ENCODE results near the gene CNTNAP5. TPM values are rescaled to one million over a fixed set of nuclear protein-coding genes. Genes with fewer than 3 reads are reported as not detected.

The CNTNAP5 gene
- total and polyA plus RNA-seq, 5 donors, result not detected

DNA sequence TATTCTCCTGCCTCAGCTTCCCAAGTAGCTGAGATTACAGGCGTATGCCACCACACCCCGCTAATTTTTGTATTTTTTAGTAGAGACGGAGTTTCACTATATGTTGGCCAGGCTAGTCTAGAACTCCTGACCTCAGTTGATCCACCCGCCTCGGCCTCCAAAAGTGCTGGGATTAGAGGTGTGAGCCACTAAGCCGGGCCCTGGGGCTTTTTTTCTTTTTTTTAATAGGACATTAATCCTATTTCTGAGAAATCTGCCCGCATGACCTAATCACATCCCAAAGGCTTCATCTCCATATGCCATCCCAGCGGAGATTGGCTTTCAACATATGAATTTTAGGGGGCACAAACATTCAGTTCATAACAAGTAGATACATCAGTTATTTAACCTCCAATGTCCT lies 128.6 kb downstream of the CNTNAP5 start:
- Histone ChIP-seq H3K4me1 (ENCODE audit: control insufficient read depth, insufficient read depth, low read length) (no peaks in the 10 kb centered on the region), H3K9me3 (ENCODE audit: control insufficient read depth, low read length) (no peaks in the 10 kb centered on the region), H3K27me3 (ENCODE audit: control insufficient read depth, insufficient read depth) (no peaks in the 10 kb centered on the region), H3K27ac (ENCODE audit: low read length) (no peak overlapping the region), H3K4me3 (ENCODE audit: low read length) (no peak overlapping the region)
- intact Hi-C loops (cut with DNase I), result no loop called here
- ATAC-seq (no peak), DNase-seq (no peak)
- 96% methylated on average over 8 of the region's 8 CpGs for WGBS

GRCh38 chr2:124159166-124159565 lies 134.1 kb downstream of the CNTNAP5 start:
- Histone ChIP-seq H3K27ac (ENCODE audit: low read length) (no peak overlapping the region), H3K4me3 (ENCODE audit: low read length) (no peak overlapping the region), H3K4me1 (ENCODE audit: control insufficient read depth, insufficient read depth, low read length) (no peaks in the 10 kb centered on the region), H3K9me3 (ENCODE audit: control insufficient read depth, low read length) (no peaks in the 10 kb centered on the region), H3K27me3 (ENCODE audit: control insufficient read depth, insufficient read depth) (no peaks in the 10 kb centered on the region)
- WGBS, result 71% methylated on average over 1 of the region's 1 CpG
- DNase-seq (no peak), ATAC-seq (no peak)
- intact Hi-C loops (cut with DNase I), result no loop called here

DNA sequence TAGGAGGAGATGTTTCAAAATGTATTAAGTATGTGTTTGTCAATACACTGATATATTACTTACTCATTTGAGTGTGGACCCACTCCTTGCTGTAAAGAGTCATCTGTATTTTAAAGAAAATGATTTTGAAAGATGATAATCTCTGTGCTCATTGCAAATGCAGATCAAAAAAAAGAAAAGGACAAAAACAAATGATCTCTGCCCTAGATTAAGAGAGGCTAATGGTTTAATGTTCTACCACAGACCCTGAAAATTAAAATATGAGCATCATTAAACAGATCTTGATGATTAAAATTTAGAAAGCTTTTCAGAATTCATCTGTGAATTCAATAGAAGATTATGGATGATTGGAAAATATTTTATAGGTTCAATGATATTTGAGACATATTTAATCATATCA lies 136.5 kb downstream of the CNTNAP5 start:
- Histone ChIP-seq H3K4me3 (ENCODE audit: low read length) (no peak overlapping the region), H3K27me3 (ENCODE audit: control insufficient read depth, insufficient read depth) (no peaks in the 10 kb centered on the region), H3K9me3 (ENCODE audit: control insufficient read depth, low read length) (no peaks in the 10 kb centered on the region), H3K27ac (ENCODE audit: low read length) (no peak overlapping the region), H3K4me1 (ENCODE audit: control insufficient read depth, insufficient read depth, low read length) (no peaks in the 10 kb centered on the region)
- DNase-seq (no peak), ATAC-seq (no peak)
- intact Hi-C loops (cut with DNase I), result no loop called here

GRCh38 chr2:124162256-124162655 lies 137.2 kb downstream of the CNTNAP5 start:
- no peak for ATAC-seq
- H3K4me3 ChIP-seq (ENCODE audit: low read length), result no peak overlapping the region
- intact Hi-C loops (cut with DNase I), result no loop called here
- no peak for DNase-seq
- H3K27ac ChIP-seq (ENCODE audit: low read length), result no peak overlapping the region
- H3K4me1 ChIP-seq (ENCODE audit: control insufficient read depth, insufficient read depth, low read length), result no peaks in the 10 kb centered on the region
- H3K27me3 ChIP-seq (ENCODE audit: control insufficient read depth, insufficient read depth), result no peaks in the 10 kb centered on the region
- no peaks in the 10 kb centered on the region for H3K9me3 ChIP-seq (ENCODE audit: control insufficient read depth, low read length)

DNA sequence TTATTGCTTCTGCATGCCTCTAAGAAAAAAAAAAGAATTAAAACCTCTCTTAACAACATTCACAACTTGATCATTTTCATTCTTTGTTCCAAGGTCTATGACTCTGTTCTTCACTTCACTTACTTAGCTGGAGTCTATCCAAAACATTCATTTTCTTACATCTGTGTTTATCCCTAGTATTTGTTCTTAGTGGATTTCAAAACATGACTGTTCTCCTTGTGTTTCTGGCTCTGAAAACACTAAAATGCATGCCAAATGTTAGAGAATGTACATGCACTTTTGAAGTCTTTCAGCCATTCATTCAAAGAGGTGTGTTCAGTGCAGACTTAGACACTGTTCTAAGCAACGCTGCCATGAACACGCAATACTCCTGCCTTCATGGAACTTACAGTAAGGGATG lies 138.8 kb downstream of the CNTNAP5 start:
- intact Hi-C loops (cut with DNase I), result no loop called here

GRCh38 chr2:124165698-124166097 lies 140.6 kb downstream of the CNTNAP5 start:
- no peaks in the 10 kb centered on the region for H3K9me3 ChIP-seq (ENCODE audit: control insufficient read depth, low read length)
- 91% methylated on average over 6 of the region's 6 CpGs for WGBS

More for the DNA sequence above, 138.8 kb downstream of the CNTNAP5 start:
- ATAC-seq, result no peak
- no peaks in the 10 kb centered on the region for H3K4me1 ChIP-seq (ENCODE audit: control insufficient read depth, insufficient read depth, low read length)
- H3K27ac ChIP-seq (ENCODE audit: low read length), result no peak overlapping the region
- WGBS, result 87% methylated on average over 2 of the region's 2 CpGs
- DNase-seq, result no peak
- H3K4me3 ChIP-seq (ENCODE audit: low read length), result no peak overlapping the region
- no peaks in the 10 kb centered on the region for H3K27me3 ChIP-seq (ENCODE audit: control insufficient read depth, insufficient read depth)
- H3K9me3 ChIP-seq (ENCODE audit: control insufficient read depth, low read length), result no peaks in the 10 kb centered on the region

GRCh38 chr2:124171472-124172063 lies 146.5 kb downstream of the CNTNAP5 start:
- no peak for DNase-seq
- H3K4me3 ChIP-seq (ENCODE audit: low read length), result no peak overlapping the region
- no peaks in the 10 kb centered on the region for H3K4me1 ChIP-seq (ENCODE audit: control insufficient read depth, insufficient read depth, low read length)
- no peaks in the 10 kb centered on the region for H3K27me3 ChIP-seq (ENCODE audit: control insufficient read depth, insufficient read depth)
- intact Hi-C loops (cut with DNase I), result no loop called here
- H3K9me3 ChIP-seq (ENCODE audit: control insufficient read depth, low read length), result no peaks in the 10 kb centered on the region
- no peak overlapping the region for H3K27ac ChIP-seq (ENCODE audit: low read length)
- 62% methylated on average over 3 of the region's 3 CpGs for WGBS
- peak; percentile 58 to 70 for ATAC-seq

More at GRCh38 chr2:124165698-124166097, 140.6 kb downstream of the CNTNAP5 start:
- Histone ChIP-seq H3K27ac (ENCODE audit: low read length) (no peak overlapping the region), H3K4me3 (ENCODE audit: low read length) (no peak overlapping the region), H3K27me3 (ENCODE audit: control insufficient read depth, insufficient read depth) (no peaks in the 10 kb centered on the region), H3K4me1 (ENCODE audit: control insufficient read depth, insufficient read depth, low read length) (no peaks in the 10 kb centered on the region)
- ATAC-seq, result no peak
- intact Hi-C loops (cut with DNase I), result no loop called here
- DNase-seq, result no peak

GRCh38 chr2:124178719-124179118 lies 153.6 kb downstream of the CNTNAP5 start:
- Histone ChIP-seq H3K4me1 (ENCODE audit: control insufficient read depth, insufficient read depth, low read length) (no peaks in the 10 kb centered on the region), H3K9me3 (ENCODE audit: control insufficient read depth, low read length) (no peaks in the 10 kb centered on the region), H3K27me3 (ENCODE audit: control insufficient read depth, insufficient read depth) (no peaks in the 10 kb centered on the region), H3K4me3 (ENCODE audit: low read length) (no peak overlapping the region), H3K27ac (ENCODE audit: low read length) (no peak overlapping the region)
- WGBS, result 96% methylated on average over 1 of the region's 1 CpG
- no peak for ATAC-seq
- no peak for DNase-seq
- intact Hi-C loops (cut with DNase I), result no loop called here

GRCh38 chr2:124180635-124181034 lies 155.5 kb downstream of the CNTNAP5 start:
- peak in 1 of 2 donors; percentile 18 for ATAC-seq
- Histone ChIP-seq H3K9me3 (ENCODE audit: control insufficient read depth, low read length) (no peaks in the 10 kb centered on the region), H3K27ac (ENCODE audit: low read length) (no peak overlapping the region), H3K4me1 (ENCODE audit: control insufficient read depth, insufficient read depth, low read length) (no peaks in the 10 kb centered on the region), H3K27me3 (ENCODE audit: control insufficient read depth, insufficient read depth) (no peaks in the 10 kb centered on the region), H3K4me3 (ENCODE audit: low read length) (no peak overlapping the region)
- intact Hi-C loops (cut with DNase I), result no loop called here
- no peak for DNase-seq

GRCh38 chr2:124186801-124187200 lies 161.7 kb downstream of the CNTNAP5 start:
- WGBS, result 92% methylated on average over 1 of the region's 1 CpG
- no peaks in the 10 kb centered on the region for H3K9me3 ChIP-seq (ENCODE audit: control insufficient read depth, low read length)
- H3K27me3 ChIP-seq (ENCODE audit: control insufficient read depth, insufficient read depth), result no peaks in the 10 kb centered on the region
- no peaks in the 10 kb centered on the region for H3K4me1 ChIP-seq (ENCODE audit: control insufficient read depth, insufficient read depth, low read length)
- ATAC-seq (no peak), DNase-seq (no peak)
- H3K27ac ChIP-seq (ENCODE audit: low read length), result no peak overlapping the region
- H3K4me3 ChIP-seq (ENCODE audit: low read length), result no peak overlapping the region
- intact Hi-C loops (cut with DNase I), result no loop called here

GRCh38 chr2:124187948-124188347 lies 162.9 kb downstream of the CNTNAP5 start:
- H3K9me3 ChIP-seq (ENCODE audit: control insufficient read depth, low read length), result no peaks in the 10 kb centered on the region
- H3K27me3 ChIP-seq (ENCODE audit: control insufficient read depth, insufficient read depth), result no peaks in the 10 kb centered on the region
- 70% methylated on average over 2 of the region's 2 CpGs for WGBS
- no peak overlapping the region for H3K27ac ChIP-seq (ENCODE audit: low read length)
- intact Hi-C loops (cut with DNase I), result no loop called here
- ATAC-seq, result no peak
- no peaks in the 10 kb centered on the region for H3K4me1 ChIP-seq (ENCODE audit: control insufficient read depth, insufficient read depth, low read length)
- H3K4me3 ChIP-seq (ENCODE audit: low read length), result no peak overlapping the region
- DNase-seq, result no peak

DNA sequence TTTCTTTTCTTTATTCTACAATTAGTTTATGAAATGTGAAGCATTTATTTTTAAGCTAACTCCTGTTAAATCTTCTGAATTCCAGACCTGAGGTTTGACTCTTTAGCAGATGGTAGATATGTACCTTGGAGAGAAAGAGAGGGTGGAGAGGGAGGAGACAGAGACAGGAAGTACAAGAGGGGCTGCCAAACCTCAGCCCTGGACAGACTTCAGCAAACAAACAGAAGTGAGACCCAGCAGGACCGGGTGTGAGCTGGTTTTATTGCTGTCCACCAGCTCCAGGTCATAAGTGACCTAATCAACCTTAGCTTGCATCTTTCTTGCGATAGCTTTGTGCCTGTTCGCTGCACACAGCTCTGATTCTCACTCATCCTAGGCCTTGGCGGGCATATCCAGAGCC lies 168.6 kb downstream of the CNTNAP5 start:
- ATAC-seq, result no peak
- 75% methylated on average over 4 of the region's 4 CpGs for WGBS
- no peak overlapping the region for H3K4me3 ChIP-seq (ENCODE audit: low read length)

More for the DNA sequence above, 168.6 kb downstream of the CNTNAP5 start:
- H3K27ac ChIP-seq (ENCODE audit: low read length), result no peak overlapping the region
- no peaks in the 10 kb centered on the region for H3K27me3 ChIP-seq (ENCODE audit: control insufficient read depth, insufficient read depth)
- no peaks in the 10 kb centered on the region for H3K4me1 ChIP-seq (ENCODE audit: control insufficient read depth, insufficient read depth, low read length)
- no peak for DNase-seq
- H3K9me3 ChIP-seq (ENCODE audit: control insufficient read depth, low read length), result no peaks in the 10 kb centered on the region
- intact Hi-C loops (cut with DNase I), result no loop called here

Measured in right cardiac atrium (tissue), 5 donors.